Measurements from ENCODE around the gene BPIFB3.

GRCh38 chr20:33110147-33110825, 56.6 kb downstream of the BPIFB3 start:
- TF ChIP-seq CTCF (IDR thresholded peaks at IDR 0.05), result no peak
- TF ChIP-seq POLR2A (IDR thresholded peaks at IDR 0.05), result no peak
